ENCODE results near the gene MAPRE2.

MAPRE2 gene

GRCh38 chr18:35030277-35030989, 10.8 kb upstream of the MAPRE2 start:
- no peak overlapping the region for H3K4me3 ChIP-seq (replicated peaks; ENCODE audit: low read depth, low read length)
- no peak for TF ChIP-seq CTCF (IDR thresholded peaks at IDR 0.05; ENCODE audit: low read length, missing control alignments)
- no peak for DNase-seq (ENCODE audit: low read depth)

- no peak overlapping the region for H3K4me3 ChIP-seq (replicated peaks; ENCODE audit: low read depth, low read length)
- no peak for TF ChIP-seq CTCF (IDR thresholded peaks at IDR 0.05; ENCODE audit: low read length, missing control alignments)
- DNase-seq (ENCODE audit: low read depth): no peak
Observed at GRCh38 chr18:35032113-35032512, 9.1 kb upstream of the MAPRE2 start.

GRCh38 chr18:35038029-35038428, 3.2 kb upstream of the MAPRE2 start:
- H3K4me3 ChIP-seq (replicated peaks; ENCODE audit: low read depth, low read length): no peak overlapping the region
- no peak for TF ChIP-seq CTCF (IDR thresholded peaks at IDR 0.05; ENCODE audit: low read length, missing control alignments)
- DNase-seq (ENCODE audit: low read depth): no peak

GRCh38 chr18:35038881-35039491, 2.2 kb upstream of the MAPRE2 start:
- DNase-seq (ENCODE audit: low read depth): no peak
- TF ChIP-seq CTCF (IDR thresholded peaks at IDR 0.05; ENCODE audit: low read length, missing control alignments): no peak
- H3K4me3 ChIP-seq (replicated peaks; ENCODE audit: low read depth, low read length): no peak overlapping the region

- TF ChIP-seq CTCF (IDR thresholded peaks at IDR 0.05; ENCODE audit: low read length, missing control alignments): no peak
- peak overlapping the region; percentile 94 for H3K4me3 ChIP-seq (replicated peaks; ENCODE audit: low read depth, low read length)
- DNase-seq (ENCODE audit: low read depth): no peak
Observed at GRCh38 chr18:35040638-35040987, 600 bp upstream of the MAPRE2 start.

- DNase-seq (ENCODE audit: low read depth): no peak
- no peak for TF ChIP-seq CTCF (IDR thresholded peaks at IDR 0.05; ENCODE audit: low read length, missing control alignments)
- peak overlapping the region; percentile 94 for H3K4me3 ChIP-seq (replicated peaks; ENCODE audit: low read depth, low read length)
Observed at GRCh38 chr18:35041815-35042387, 688 bp downstream of the MAPRE2 start.
